A549 (cell line): ENCODE results near the gene SP2. TPM values are rescaled to one million over a fixed set of nuclear protein-coding genes. Genes with fewer than 3 reads are reported as not detected.

Experiments
- ATAC-seq, 2 experiments: fragments of 200-7000 bp in 1 of 2; fragments of >200 bp in 1 of 2; cut with Nextera tagmentation in 1 of 2; cut with Tn5 transposase in 1 of 2; 3 replicates each; pipeline versions ENCODE4 v1.8.0 to v1.9.1; 2018 to 2020; ENCODE audit warnings: mild to moderate bottlenecking in 1 of 2, moderate library complexity in 1 of 2
- CTCF ChIA-PET: fragments of 300-600 bp; sonication (Branson Sonifier 250); formaldehyde crosslinking; extraction: SDS; loops from one replicate; lab custom pipeline; 2021; ENCODE audit warnings: antibody characterized with exemption, inconsistent platforms; lab: Yijun Ruan, JAX
- POLR2A ChIA-PET: fragments of 350-600 bp; formaldehyde crosslinking; extraction: SDS; loops from one replicate; lab custom pipeline; 2021; ENCODE audit warnings: antibody characterized with exemption, inconsistent platforms; lab: Yijun Ruan, JAX
- DNase-seq, 2 experiments: peaks; one replicate each; pipeline versions ENCODE4 v3.0.0 to v3.0.0-alpha.2; 2011 to 2016; ENCODE audit warnings: low read depth in 1 of 2, low spot score in 1 of 2
- FAIRE-seq: peaks from 2 replicates; lab custom pipeline; 2011; peaks lifted over from hg19 to GRCh38; lab: Jason Lieb, UNC
- H3K27ac ChIP-seq, 2 experiments: fragments of >200 bp; sonication (Bioruptor Twin); formaldehyde crosslinking; 3 replicates each; pipeline ENCODE4 v1.5.1; 2016 to 2017
- H3K4me1 ChIP-seq: fragments of >200 bp; sonication (Bioruptor Twin); formaldehyde crosslinking; 3 replicates; pipeline ENCODE4 v1.6.1; 2016
- H3K4me2 ChIP-seq: fragments of >200 bp; sonication (Bioruptor Twin); formaldehyde crosslinking; 3 replicates; pipeline ENCODE4 v1.6.1; 2016
- H3K4me3 ChIP-seq: fragments of >200 bp; sonication (Bioruptor Twin); formaldehyde crosslinking; 3 replicates; pipeline ENCODE4 v1.5.1; 2016
- H3K9me3 ChIP-seq: fragments of >200 bp; sonication (Bioruptor Twin); formaldehyde crosslinking; 3 replicates; pipeline ENCODE4 v1.6.1; 2016
- BHLHE40 ChIP-seq: IDR thresholded peaks from 2 replicates; pipeline ENCODE4 v1.6.1; 2012; ENCODE audit warnings: low read depth, low read length, inconsistent platforms
- FOSL2 ChIP-seq, 2 experiments: fragments of 450-650 bp in 1 of 2; fragments of >200 bp in 1 of 2; sonication (Bioruptor Twin) in 1 of 2; formaldehyde crosslinking; IDR thresholded peaks; 2 replicates each; pipeline versions ENCODE4 v1.5.0 to v1.6.1; 2016 to 2020; ENCODE audit warnings: mild to moderate bottlenecking in 1 of 2, moderate library complexity in 1 of 2
- GATA3 ChIP-seq: IDR thresholded peaks from 2 replicates; pipeline ENCODE4 v1.6.1; 2012; ENCODE audit warnings: borderline replicate concordance
- HDAC2 ChIP-seq: fragments of 200-600 bp; sonication (generic); IDR thresholded peaks from 2 replicates; pipeline ENCODE4 v1.6.1; 2016
- JUN ChIP-seq, 2 experiments: fragments of >200 bp; sonication (Bioruptor Twin); formaldehyde crosslinking; IDR thresholded peaks; 2 replicates in 1 of 2; 3 replicates in 1 of 2; pipeline ENCODE4 v1.6.1; 2016 to 2017
- MAFK ChIP-seq: fragments of 450-650 bp; IDR thresholded peaks from 2 replicates; pipeline ENCODE4 v1.6.1; 2014; ENCODE audit not compliant: partially characterized antibody
- MYC ChIP-seq: IDR thresholded peaks from 2 replicates; pipeline ENCODE4 v1.6.1; 2012; ENCODE audit warnings: mild to moderate bottlenecking, inconsistent platforms, low read length, improper control_type of control experiment, borderline replicate concordance
- NFE2L2 ChIP-seq: fragments of 150-350 bp; conservative IDR thresholded peaks from 2 replicates; pipeline ENCODE4 v1.6.1; 2014; ENCODE audit warnings: low read length
- POLR2A ChIP-seq: IDR thresholded peaks from 2 replicates; pipeline ENCODE4 v1.6.1; 2012; ENCODE audit warnings: mild to moderate bottlenecking, low read length
- RAD21 ChIP-seq, 2 experiments: fragments of >200 bp in 1 of 2; sonication (Bioruptor Twin) in 1 of 2; formaldehyde crosslinking in 1 of 2; IDR thresholded peaks in 1 of 2; conservative IDR thresholded peaks in 1 of 2; 2 replicates in 1 of 2; 3 replicates in 1 of 2; pipeline ENCODE4 v1.6.1; 2012 to 2018; ENCODE audit warnings: inconsistent platforms in 1 of 2
- RARB ChIP-seq: fragments of 250-450 bp; sonication (Bioruptor Pico); IDR thresholded peaks from 2 replicates; pipeline ENCODE4 v1.8.0; 2021; ENCODE audit warnings: mild to moderate bottlenecking, moderate library complexity
- RFX5 ChIP-seq: fragments of 450-650 bp; IDR thresholded peaks from 2 replicates; pipeline ENCODE4 v1.7.1; 2014; ENCODE audit warnings: antibody characterized with exemption, mild to moderate bottlenecking, moderate library complexity
- RNF2 ChIP-seq: fragments of 200-600 bp; sonication (generic); IDR thresholded peaks from 2 replicates; pipeline ENCODE4 v1.6.1; 2016; ENCODE audit warnings: low read depth, mild to moderate bottlenecking, antibody characterized with exemption, moderate library complexity, borderline replicate concordance
- SMC3 ChIP-seq: fragments of >200 bp; sonication (Bioruptor Twin); formaldehyde crosslinking; IDR thresholded peaks from 3 replicates; pipeline ENCODE4 v1.6.1; 2018; ENCODE audit warnings: inconsistent platforms
- TP53 ChIP-seq: fragments of 250-450 bp; sonication (Bioruptor Pico); IDR thresholded peaks from 2 replicates; pipeline ENCODE4 v1.5.0; 2021; ENCODE audit warnings: mild to moderate bottlenecking, moderate library complexity
- ZFP36 ChIP-seq: fragments of 450-650 bp; IDR thresholded peaks from 2 replicates; pipeline ENCODE4 v1.6.1; 2014; ENCODE audit warnings: borderline replicate concordance; ENCODE audit not compliant: partially characterized antibody
- ZSCAN20 ChIP-seq: fragments of 250-450 bp; sonication (Bioruptor Pico); IDR thresholded peaks from 2 replicates; pipeline ENCODE4 v1.8.0; 2022; ENCODE audit warnings: mild to moderate bottlenecking, moderate library complexity
- WGBS: methylation state at CpG from one replicate; pipeline ENCODE4 v1.1.6; 2017; ENCODE audit errors: missing lambda C conversion rate; 5-methylcytosine and 5-hydroxymethylcytosine counted together
- polyA plus RNA-seq, 4 experiments: library from polyadenylated mRNA; depleted of rRNA in 3 of 4; stranded (reverse); fragments of >200 nt; fragmentation: RNase III in 1 of 4; extraction: RNeasy Plus Mini Kit Qiagen cat#74134 plus additional on column Dnase treatment in 1 of 4; gene quantifications; 2 replicates in 3 of 4; 3 replicates in 1 of 4; pipeline ENCODE4 v1.2.3, GENCODE V29; 2011 to 2017
- TF ChIP-seq, protein P1 (sequence below): fragments of 250-450 bp; sonication (Bioruptor Pico); IDR thresholded peaks from 2 replicates; pipeline ENCODE4 v1.5.0; 2020; ENCODE audit warnings: low read depth, mild to moderate bottlenecking, moderate library complexity
- TF ChIP-seq, protein P2 (sequence below): fragments of >200 bp; sonication (Bioruptor Twin); formaldehyde crosslinking; IDR thresholded peaks from 3 replicates; pipeline ENCODE4 v1.5.1; 2016
- TF ChIP-seq, protein P3 (sequence below): fragments of >200 bp; sonication (Bioruptor Twin); formaldehyde crosslinking; IDR thresholded peaks from 2 replicates; pipeline ENCODE4 v1.6.1; 2016
- TF ChIP-seq, protein P4 (sequence below): IDR thresholded peaks from 2 replicates; pipeline ENCODE4 v1.6.1; 2012; ENCODE audit warnings: low read depth, borderline replicate concordance
- TF ChIP-seq, protein P5 (sequence below): IDR thresholded peaks from 2 replicates; pipeline ENCODE4 v1.6.1; 2012

The SP2 gene
- polyA plus RNA-seq, 2 of the 4 experiments (the other 2 are of a cell fraction) = 6.2 to 11.6 TPM

DNA sequence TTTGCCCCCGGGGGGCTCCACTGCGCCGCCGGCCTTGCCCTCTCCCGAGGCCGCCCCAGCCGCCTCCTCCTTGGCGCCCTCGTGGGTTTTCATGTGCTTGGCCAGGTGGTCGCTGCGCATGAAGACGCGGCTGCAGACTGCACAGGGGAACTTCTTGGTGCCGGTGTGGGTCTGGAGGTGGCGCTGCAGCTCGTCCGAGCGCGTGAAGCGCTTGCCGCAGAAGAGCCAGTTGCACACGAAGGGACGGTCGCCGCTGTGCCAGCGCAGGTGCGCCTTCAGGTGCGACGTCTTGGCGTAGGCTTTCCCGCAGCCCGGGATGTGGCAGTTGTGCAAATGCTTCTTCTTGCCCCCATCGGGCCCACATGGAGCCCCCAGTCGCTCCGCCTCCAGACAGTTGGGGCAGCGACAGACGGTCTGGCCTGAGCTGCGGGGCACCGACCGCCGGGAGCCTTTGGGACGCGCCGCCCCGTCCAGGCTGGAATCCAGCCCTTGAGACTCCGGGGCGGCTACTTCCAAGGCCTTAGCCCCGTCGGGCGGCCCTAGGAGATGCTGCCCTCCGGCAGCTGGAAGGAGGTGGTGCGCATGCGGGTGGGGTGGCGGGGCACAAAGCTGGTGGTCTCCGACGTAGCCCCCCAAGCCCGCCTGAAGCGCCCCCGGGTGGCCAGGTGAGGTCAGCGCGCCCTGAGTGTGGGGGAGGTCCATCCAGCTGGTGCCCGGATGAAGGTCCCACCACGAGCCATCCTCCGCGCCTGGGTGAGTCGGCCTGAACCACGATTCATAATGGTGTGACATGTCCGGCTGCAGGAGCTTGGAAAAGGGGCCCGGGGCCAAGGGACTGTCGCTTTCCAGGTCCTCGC lies 48.5 kb upstream of the SP2 start (continued):
- TF ChIP-seq, protein P1, sequence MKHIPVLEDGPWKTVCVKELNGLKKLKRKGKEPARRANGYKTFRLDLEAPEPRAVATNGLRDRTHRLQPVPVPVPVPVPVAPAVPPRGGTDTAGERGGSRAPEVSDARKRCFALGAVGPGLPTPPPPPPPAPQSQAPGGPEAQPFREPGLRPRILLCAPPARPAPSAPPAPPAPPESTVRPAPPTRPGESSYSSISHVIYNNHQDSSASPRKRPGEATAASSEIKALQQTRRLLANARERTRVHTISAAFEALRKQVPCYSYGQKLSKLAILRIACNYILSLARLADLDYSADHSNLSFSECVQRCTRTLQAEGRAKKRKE (CRISPR knock-in tag) = no peak
- TF ChIP-seq ZFP36 = no peak

GRCh38 chr17:47848198-47848513 lies 47.9 kb upstream of the SP2 start:
- WGBS = 91% methylated on average over 18 of the region's 23 CpGs
- ChIA-PET POLR2A (interaction anchor here (1.1 kb wide), 1 partner anchor 47 kb away, joined by 3 read pairs; no protein-coding TSS in a partner anchor), CTCF (interaction anchor here (0.6 to 36.3 kb wide), 15 partner anchors 3 to 1142 kb away, joined by 3 to 1860 read pairs (median 9); partner anchors contain the start of genes LRRC46, MRPL10, OSBPL7 and SCRN2)
- ATAC-seq (no peak), FAIRE-seq (no peak), DNase-seq (no peak)
- H3K9me3 ChIP-seq = no peaks in the 10 kb centered on the region
- peaks cover 22% of the 10 kb centered on the region for H3K4me1 ChIP-seq
- TF ChIP-seq MYC = no peak
- TF ChIP-seq, protein P1 (CRISPR knock-in tag) = no peak
- TF ChIP-seq ZFP36 = no peak
- TF ChIP-seq HDAC2 = no peak
- TF ChIP-seq RNF2 = no peak
- no peak for TF ChIP-seq JUN (IDR thresholded peaks at IDR 0.05)
- TF ChIP-seq MAFK = no peak
- no peak overlapping the region for H3K4me2 ChIP-seq
- H3K4me3 ChIP-seq = no peak overlapping the region
- no peak overlapping the region for H3K27ac ChIP-seq

- no peak for TF ChIP-seq RFX5
- no peak for TF ChIP-seq NFE2L2
- no peak for TF ChIP-seq BHLHE40
- no peak for TF ChIP-seq POLR2A
- TF ChIP-seq TP53 (CRISPR knock-in tag) = no peak
- TF ChIP-seq ZSCAN20 = no peak
- TF ChIP-seq MAFK = no peak
- TF ChIP-seq, all 56 proteins: peak for 0
- 81% methylated on average over 9 of the region's 9 CpGs for WGBS
- Histone ChIP-seq H3K9me3 (no peaks in the 10 kb centered on the region), H3K4me3 (peak overlapping the region; percentile 50), H3K4me1 (peaks cover 16% of the 10 kb centered on the region), H3K27ac (peak overlapping the region; percentile 74 to 91), H3K4me2 (peak overlapping the region; percentile 93)
- DNase-seq (no peak), ATAC-seq (no peak; a peak in 1 of 6 replicates), FAIRE-seq (no peak)
- ChIA-PET CTCF (interaction anchor here (0.7 to 36.3 kb wide), 10 partner anchors 5 to 168 kb away, joined by 3 to 1860 read pairs (median 119); partner anchors contain the start of genes CDK5RAP3, LRRC46, MRPL10 and SCRN2), POLR2A (interaction anchor here (0.5 to 3.6 kb wide), 6 partner anchors 9 to 204 kb away, joined by 3 to 18 read pairs (median 4); partner anchors contain the start of genes LRRC46, MRPL10, PNPO and SCRN2)
These were observed 45.7 kb upstream of the SP2 start for GRCh38 chr17:47850373-47850691.

GRCh38 chr17:47850692-47851573 lies 45.1 kb upstream of the SP2 start, which contains the start of gene SP6:
TSS of gene SP6 (minus strand) at chr17:47851163. CDS start at chr17:47848429, 2,734 bp downstream.
- DNase-seq (peak; percentile 76 to 91), FAIRE-seq (no peak), ATAC-seq (peak; percentile 90 to 95)
- H3K4me1 ChIP-seq = peaks cover 16% of the 10 kb centered on the region
- peak within 1 kb of the TSS; percentile 50 for H3K4me3 ChIP-seq
- POLR2A ChIA-PET = interaction anchor here (0.5 to 3.6 kb wide), 6 partner anchors 10 to 204 kb away, joined by 3 to 18 read pairs (median 4); partner anchors contain the start of genes LRRC46, MRPL10, PNPO and SCRN2
- H3K4me2 ChIP-seq = peak within 1 kb of the TSS; percentile 93
- WGBS = 13% methylated on average over 60 of the region's 71 CpGs
- no peaks in the 10 kb centered on the region for H3K9me3 ChIP-seq
- CTCF ChIA-PET = interaction anchor here (0.6 to 36.3 kb wide), 12 partner anchors 6 to 625 kb away, joined by 3 to 1860 read pairs (median 12); partner anchors contain the start of genes CDK5RAP3, LRRC46, MRPL10 and SCRN2
- H3K27ac ChIP-seq = peak within 1 kb of the TSS; percentile 74 to 91
- TF ChIP-seq RARB (CRISPR knock-in tag) (no peak), SMC3 (peak; percentile 30; the same call in 1 of the 3 replicates), POLR2A (peak; percentile 74), GATA3 (no peak; the same call in 1 of the 2 replicates), HDAC2 (no peak), JUN (IDR thresholded peaks at IDR 0.05) (0 out of 5 replicates have a peak, but pooled peaks of 1 of the 2 experiments have one; percentile 35), FOSL2 (IDR thresholded peaks at IDR 0.05) (0 out of 2 replicates have a peak, but pooled peaks have one; percentile 22), FOSL2 (CRISPR knock-in tag; IDR thresholded peaks at IDR 0.05) (peak; percentile 87), RAD21 (conservative IDR thresholded peaks at IDR 0.05 in 1 of 2, IDR thresholded peaks at IDR 0.05 in 1 of 2) (peak in 1 of 2 experiments; percentile 31; a peak in 1 of 5 replicates)
- TF ChIP-seq, protein P2, sequence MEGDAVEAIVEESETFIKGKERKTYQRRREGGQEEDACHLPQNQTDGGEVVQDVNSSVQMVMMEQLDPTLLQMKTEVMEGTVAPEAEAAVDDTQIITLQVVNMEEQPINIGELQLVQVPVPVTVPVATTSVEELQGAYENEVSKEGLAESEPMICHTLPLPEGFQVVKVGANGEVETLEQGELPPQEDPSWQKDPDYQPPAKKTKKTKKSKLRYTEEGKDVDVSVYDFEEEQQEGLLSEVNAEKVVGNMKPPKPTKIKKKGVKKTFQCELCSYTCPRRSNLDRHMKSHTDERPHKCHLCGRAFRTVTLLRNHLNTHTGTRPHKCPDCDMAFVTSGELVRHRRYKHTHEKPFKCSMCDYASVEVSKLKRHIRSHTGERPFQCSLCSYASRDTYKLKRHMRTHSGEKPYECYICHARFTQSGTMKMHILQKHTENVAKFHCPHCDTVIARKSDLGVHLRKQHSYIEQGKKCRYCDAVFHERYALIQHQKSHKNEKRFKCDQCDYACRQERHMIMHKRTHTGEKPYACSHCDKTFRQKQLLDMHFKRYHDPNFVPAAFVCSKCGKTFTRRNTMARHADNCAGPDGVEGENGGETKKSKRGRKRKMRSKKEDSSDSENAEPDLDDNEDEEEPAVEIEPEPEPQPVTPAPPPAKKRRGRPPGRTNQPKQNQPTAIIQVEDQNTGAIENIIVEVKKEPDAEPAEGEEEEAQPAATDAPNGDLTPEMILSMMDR = peak; percentile 27; the same call in 2 of the 3 replicates
- TF ChIP-seq, protein P3, sequence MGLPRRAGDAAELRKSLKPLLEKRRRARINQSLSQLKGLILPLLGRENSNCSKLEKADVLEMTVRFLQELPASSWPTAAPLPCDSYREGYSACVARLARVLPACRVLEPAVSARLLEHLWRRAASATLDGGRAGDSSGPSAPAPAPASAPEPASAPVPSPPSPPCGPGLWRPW = no peak
- TF ChIP-seq, protein P4, sequence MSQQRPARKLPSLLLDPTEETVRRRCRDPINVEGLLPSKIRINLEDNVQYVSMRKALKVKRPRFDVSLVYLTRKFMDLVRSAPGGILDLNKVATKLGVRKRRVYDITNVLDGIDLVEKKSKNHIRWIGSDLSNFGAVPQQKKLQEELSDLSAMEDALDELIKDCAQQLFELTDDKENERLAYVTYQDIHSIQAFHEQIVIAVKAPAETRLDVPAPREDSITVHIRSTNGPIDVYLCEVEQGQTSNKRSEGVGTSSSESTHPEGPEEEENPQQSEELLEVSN = peak; percentile 77
- TF ChIP-seq, protein P5, sequence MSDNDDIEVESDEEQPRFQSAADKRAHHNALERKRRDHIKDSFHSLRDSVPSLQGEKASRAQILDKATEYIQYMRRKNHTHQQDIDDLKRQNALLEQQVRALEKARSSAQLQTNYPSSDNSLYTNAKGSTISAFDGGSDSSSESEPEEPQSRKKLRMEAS = 0 out of 2 replicates have a peak, but pooled peaks have one; percentile 72
